HK-2 (cell line): ENCODE data around the gene SURF2.

ENCODE experiments used
- DNase-seq: peaks from one replicate; pipeline ENCODE4 v3.0.0-alpha.2; 2018; ENCODE audit not compliant: unreplicated experiment

The SURF2 gene

DNA sequence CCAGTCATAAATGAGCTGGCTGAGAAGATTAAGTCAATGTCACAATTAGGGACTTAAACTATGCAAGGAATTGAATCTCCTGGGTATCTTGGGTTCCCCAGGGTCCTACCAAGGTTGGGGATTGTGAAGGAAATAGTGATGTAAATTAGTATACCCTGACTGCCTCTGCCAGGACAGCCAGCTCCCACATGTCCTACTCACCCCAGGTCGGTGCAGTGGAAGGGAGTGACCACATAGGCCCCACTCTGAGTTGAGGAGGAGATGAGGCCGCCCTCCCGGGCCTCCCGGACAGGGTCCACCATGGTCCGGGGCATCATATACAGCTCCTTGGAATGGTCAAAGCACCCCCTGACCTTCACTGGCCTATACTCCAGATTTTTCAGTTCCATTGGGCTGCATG, 2.8 kb upstream of the SURF2 start:
- DNase-seq, result no peak

DNA sequence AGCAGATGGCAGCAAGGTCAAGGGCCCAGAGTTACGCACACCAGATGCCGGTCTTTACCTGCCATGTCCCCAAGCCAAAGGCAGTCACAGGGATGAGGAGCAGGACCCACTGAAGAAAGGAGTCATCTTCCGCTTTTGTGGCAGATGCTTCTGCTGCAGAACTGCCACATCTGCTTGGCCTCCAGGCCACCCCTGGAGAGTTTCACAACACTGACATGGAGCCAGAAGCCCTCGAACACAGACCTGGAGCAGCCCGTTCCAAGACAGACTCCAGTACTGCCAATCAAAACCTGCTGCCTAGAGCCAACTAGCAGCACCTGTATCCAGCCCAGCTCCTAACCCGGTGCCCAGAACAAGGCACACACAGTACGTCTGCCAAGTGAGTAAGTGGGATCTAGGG, 1.6 kb upstream of the SURF2 start:
- DNase-seq, result no peak

DNA sequence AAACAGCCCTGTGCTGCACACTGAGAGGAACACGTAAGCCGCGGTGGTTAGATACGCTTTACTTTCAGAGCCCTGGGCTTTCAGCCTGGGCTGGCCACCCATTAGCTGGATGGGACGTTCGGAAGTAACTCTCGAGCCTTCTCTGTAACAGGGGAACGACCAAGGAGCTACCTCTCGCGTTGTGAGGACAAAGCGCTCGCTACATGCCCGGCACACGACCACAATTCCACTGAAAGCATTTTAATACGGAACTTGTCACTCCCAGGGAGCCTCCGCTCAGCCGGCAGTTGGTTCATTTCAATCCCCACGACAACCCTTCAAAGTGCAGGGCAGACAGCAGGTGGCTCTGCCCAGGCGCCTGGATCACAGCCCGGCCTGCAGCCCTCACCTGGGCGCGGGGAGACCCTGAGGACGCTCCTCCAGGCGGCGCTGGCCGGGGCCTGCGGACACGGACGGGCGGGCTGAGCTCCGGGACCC, 431 bp upstream of the SURF2 start:
- peak; percentile 31 for DNase-seq

DNA sequence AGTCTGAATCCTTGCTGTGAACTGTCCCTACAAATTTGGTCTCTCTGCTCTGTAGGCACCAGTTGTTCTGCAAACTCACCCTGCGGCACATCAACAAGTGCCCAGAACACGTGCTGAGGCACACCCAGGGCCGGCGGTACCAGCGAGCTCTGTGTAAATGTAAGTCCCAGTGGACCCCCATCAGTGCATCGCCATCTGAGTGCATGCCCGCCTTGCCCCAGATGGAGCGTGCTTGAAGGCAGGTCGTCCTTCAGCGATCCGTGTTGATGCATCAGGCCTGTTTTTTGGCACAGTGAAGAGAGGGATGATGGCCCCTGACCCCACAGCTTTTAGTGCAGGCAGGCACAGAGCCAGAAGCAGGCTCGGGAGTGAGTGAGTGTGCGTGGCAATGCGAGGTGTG, 1.3 kb downstream of the SURF2 start:
- no peak for DNase-seq

DNA sequence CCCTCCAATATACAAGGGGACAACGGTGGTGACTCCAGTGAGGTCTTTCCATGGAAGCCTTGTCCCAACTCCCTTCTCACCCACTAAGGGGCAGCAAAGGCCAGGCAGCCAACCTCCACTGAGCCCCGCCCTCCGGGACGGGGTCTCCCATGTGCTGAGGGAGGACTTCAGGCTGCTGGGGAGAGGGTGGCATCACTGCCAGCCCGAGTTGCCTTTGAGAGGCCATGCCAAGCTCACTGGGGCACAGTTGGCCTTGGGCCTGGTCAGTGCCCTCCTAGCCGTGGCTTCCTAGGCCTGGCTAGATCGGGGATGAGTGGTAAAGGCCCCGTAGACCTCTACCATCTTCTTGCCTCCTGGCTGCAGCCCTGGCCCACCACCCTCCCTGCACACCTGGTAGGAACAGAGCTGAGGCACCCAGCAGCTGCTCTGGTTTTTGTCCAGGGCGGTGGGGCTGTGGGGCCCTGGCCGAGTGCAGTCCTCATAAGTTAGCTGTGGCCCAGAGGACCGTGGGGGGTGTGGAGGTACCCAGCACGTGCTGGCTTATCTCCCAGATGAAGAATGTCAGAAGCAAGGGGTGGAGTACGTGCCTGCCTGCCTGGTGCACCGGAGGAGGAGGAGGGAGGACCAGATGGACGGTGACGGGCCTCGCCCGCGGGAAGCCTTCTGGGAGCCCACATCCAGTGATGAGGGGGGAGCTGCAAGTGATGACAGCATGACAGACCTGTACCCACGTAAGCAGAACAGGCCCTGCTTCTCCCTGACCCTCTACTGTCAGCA, 3.2 kb downstream of the SURF2 start:
- no peak for DNase-seq

DNA sequence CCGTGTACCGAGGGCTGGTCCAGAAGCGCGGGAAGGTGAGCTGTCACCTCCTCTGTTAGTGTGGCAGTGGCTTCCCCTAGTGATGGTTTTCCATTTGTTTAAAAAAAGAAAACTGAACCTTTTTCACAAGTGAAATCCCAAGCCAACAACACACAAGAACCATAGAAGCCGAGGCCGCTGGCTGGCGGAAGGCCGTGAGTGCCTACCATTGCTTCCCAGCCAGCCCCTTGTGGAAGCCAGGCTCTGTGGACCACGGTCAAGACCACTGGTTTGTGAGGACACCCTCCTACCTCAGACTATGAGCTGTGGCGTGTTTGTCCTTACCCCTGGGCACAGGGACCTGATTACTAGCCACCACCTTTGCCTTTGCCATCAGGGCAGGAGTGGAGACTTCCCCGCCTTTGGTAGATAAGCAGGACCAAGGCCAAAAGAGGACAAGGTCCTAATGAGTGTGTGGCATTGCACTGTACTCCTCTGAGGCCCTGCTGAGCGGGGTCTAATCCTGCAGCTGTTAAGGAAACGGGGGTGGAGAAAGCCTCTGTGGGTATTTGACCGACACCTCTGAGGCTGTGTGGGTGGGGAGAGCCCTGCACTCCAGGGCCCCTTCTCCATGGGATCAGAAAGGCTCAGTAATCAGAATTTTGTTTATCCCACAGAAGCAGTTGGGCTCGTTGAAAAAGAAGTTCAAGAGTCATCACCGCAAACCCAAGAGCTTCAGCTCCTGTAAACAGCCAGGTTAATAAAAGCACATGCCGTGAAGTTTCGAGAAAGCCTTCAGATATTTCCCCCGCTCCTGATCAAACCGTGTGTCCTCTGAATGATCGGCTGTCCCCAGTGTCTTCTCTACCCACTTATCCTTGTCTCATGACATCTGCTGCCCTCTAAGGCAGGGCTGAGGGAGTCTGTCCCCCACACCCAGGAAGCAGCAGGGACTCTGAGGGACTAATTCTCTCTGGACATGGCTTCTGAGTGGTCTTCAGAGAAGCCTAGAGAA, 4.3 kb downstream of the SURF2 start:
- DNase-seq, result no peak

DNA sequence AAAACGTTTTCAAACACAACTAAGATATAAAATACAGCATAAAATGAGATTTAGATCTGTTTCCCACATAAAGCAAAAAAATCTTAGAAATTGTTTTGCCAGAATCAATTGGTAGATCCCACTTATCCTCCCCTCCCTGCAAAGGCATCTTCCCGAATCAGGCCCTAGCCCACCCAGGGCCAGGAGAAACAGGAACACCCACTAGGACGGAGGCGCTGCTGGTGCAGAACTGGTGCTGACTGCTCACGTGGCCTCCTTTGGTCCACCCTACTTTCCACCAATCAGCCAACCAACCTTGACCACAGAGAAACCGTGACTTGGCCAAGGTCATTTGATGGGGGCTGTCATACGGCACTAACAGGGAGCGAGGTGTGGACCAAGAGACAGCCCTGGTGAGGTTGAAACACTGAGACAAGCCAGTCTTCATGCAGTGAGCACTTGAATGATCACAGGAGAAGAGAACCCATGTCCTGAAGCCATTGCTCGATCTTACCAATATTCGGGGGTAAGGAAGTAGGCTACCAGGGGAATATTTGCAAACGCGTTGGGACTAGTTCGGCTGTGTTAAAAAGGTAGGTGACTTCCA, 5.2 kb downstream of the SURF2 start:
- DNase-seq, result no peak

DNA sequence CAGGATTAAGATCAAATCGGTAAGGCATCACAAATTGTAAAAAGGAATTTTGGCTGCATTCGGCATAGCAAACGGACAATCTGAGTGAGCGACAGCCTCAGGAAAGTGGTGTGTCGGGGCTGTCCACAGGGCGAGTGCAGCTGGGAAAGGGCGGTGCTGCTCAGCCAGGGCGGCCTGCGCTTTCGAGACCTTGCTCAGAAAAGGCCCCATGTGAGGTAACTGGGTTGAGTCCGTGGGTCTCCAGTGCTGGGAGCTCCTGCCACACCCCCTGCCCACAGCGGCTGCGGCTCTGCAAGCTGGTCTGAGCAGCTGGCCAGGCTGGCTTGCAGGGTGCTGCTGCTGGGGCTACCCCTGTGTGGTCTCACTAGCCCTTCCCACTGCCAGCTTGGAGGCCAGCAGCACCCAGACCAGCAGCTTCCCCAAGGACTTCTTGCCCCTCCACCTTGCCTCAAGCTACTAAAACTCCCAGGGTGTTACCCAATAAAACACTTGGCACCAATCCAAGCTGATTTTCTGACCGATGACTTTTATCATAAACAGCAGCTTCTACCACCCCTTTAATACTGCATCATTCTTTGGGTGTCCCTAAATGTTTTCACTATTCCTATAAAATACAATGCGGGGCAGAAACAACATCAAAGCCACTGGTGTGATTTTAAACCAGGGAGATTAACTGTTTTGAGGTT, 6.2 kb downstream of the SURF2 start:
- no peak for DNase-seq

DNA sequence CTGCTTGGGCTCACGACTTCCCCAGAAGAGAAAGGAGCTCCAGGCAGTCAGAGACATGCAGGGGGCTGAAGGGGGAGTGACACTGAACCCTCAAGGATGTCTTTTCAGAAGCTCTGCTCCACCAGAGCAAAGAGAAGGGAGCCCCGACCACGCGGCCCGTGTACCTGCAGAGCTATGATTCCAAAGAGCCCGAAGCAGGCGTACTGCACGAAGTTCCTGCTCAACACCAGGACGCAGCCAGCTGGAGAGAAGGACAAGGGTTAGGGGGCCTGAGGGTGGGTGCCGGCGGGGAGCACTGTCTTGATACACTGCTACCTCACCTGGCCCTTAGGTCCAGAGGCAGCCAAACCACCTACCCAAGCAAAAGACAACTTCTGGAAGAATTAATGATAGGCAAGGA, 10.1 kb downstream of the SURF2 start:
- no peak for DNase-seq

DNA sequence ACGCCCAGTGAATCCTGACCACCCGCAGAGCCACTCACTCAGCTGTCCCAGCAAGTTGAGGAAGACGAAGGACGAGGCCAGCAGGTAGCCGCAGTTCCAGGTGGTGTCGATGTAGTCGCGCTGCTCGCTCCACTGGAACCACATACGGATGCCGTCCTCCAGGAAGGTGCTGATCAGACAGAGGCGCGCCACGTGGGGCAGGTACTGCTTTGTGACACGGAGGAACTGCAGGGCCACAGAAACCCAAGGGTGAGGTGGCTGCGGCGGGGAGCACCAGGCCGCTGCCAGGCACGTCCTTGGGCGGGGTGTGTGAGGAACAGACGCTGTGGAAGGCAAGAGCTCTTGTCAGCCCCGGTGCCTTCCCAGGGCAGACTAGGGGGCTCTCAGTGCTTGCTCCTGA, 10.9 kb downstream of the SURF2 start:
- no peak for DNase-seq

DNA sequence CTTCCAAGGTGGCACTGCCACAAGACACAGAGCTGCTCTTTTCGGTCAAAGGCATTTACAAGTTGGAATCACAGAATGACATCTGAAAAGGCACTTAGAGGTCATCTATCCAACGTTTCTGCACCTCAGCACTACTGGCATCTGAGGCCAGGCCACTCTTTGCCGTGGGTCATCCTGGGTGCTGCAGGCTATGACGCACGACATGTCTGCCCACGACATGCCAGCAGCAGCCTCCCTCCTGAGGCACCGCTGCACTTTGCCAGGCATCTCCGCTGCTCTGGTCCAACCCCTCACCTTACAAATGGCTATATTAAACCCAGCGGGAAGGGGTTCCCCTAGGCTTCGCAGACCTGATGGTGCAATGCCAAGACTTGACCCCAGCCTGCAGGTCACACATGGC, 11.4 kb downstream of the SURF2 start:
- no peak for DNase-seq

DNA sequence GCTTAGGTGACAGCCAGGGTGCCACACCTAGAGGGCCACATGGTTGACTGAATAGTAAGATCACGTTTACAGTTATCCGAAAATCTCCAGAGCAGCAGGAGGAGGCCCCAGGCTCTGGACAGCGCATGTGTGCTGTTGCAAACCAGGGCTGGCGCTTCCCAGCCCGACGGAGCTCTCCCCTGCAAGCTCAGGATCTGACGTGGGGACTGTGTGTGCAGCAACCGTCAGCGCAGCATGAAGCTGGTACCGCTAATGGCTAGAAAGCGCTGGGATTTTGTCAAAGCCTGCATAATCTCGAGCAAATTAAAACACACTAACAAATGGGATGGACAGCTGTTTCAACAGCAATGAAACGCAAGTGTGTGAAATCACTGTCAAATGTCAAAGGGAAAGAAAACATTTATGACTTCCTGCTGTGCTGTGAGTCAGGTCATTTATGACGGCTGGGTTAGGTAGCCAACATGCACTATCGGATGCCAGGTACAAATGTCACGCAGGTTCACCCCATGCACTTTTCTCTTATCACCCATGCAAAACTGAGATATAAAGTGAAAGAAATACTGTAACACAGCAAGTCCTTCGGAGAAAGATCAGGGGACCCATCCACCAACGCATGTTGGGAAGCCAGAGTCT, 12.0 kb downstream of the SURF2 start:
- DNase-seq, result no peak

DNA sequence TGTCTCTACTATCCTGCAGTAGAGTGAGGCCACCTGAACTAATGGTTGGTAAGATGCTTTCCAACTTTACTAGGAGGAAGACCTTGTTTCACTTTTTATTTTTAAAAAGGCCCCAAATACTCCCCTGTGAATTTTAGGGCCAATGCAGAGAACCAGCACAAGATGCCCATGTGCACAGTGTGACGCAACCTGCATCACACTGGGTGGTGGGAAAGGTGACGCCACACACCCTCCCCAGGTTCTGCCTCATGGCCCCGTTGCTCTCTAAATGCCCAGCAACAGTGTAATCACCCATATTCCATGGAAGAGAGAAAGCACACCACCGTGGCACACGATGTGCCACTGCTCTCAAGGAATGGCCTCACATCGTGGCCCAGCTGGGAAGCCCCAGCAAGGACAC, 13.1 kb downstream of the SURF2 start:
- DNase-seq, result no peak

DNA sequence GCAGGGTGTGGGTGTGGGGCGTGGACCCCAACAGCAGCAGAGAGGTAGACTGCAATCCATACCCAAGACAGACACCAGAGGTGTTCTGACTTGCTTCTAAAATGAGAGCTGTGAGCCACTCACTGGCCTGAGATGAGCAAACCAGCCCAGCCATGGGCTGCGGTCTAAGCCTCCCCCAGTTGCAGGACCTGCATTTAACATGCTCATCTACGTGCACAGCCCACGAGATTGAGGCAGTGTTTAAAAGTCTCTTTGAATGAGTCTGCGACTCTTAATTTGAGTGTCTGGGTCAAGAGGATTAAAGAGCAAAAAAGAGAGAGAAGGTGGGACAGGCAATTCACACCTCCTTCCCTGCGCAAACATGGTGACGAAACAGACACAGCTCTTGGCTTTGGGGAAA, 13.6 kb downstream of the SURF2 start:
- no peak for DNase-seq

DNA sequence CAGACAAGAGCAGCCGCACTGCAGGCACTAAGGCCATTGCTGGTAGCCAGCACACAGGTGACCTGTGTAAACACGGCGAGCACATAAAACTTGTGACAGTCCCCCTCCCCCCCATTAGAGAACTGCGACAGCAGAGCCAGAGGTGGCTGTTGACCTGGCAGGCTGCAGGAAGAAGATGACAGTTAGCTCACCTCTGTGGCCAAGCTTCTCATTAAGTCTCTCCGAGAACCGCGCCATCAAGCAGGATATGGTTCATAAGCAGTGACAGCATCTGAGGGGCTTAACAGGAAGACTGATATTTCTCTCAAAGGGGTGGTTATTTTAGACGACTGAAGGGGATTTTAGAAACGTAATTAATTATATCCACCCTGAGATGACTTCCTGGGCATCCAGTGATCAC, 14.3 kb downstream of the SURF2 start:
- DNase-seq, result no peak

DNA sequence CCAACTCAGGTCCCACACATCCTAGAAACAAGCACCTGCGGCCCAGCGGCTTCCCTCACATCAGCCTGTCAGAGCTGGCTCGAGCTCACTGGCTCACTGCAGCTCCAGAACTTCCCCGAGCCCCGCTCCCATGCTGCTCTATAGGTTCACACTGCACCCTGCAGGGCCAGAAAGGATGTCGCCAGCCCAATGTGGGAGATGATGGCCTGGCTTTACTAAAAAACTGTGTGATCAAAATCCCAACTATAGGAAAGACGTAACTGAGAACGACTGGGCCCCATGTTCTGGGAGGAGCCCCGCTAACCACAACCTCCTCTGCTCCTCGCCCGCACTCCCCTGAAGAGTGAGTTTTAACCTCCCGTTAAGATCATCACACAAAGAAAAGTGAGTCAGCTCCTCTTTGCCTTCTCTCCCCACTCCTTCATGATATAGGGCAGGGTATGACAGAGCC, 14.9 kb downstream of the SURF2 start:
- no peak for DNase-seq

DNA sequence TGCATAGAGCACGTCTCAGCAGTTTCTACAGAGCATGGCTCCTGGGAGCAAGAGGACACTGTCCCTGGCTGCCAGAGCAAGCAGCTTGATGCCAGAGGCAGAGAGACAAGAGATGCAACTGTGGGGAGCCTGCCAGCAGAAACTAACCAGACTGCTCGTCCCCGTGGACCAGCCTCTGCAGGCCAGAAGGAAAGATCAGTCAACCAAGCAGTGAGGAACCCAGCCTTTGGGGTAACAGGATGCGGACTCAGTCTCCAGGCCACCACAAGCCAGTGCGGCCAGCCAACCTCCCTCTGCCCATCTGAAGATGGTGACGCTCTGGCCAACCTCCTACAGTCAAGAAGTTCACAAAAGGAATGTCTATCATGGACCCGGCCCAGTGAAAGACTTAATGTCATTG, 15.8 kb downstream of the SURF2 start:
- no peak for DNase-seq

DNA sequence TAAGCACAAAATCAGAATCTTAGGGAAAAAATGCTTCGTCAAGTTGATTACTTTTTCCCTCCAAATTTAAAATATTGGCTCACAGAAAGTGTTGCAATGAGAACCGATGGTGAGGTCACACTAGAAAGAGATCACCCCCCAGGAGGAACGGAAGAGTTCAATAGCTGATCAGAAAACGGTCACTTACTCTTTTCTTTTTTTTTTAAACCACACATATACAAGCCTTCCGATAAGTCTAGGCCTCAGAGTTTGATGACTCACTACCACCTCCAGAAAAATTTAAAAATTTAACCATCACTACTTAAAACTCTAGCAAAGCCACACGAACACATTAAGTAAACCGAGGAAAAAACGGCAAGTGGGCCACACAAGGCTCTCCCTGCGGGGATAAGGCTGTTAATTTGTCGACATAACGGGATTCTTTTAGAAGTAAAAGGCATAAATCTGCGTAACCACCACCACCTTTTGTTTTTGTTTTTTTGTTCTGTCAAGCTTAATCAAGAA, 18.3 kb downstream of the SURF2 start:
- no peak for DNase-seq

DNA sequence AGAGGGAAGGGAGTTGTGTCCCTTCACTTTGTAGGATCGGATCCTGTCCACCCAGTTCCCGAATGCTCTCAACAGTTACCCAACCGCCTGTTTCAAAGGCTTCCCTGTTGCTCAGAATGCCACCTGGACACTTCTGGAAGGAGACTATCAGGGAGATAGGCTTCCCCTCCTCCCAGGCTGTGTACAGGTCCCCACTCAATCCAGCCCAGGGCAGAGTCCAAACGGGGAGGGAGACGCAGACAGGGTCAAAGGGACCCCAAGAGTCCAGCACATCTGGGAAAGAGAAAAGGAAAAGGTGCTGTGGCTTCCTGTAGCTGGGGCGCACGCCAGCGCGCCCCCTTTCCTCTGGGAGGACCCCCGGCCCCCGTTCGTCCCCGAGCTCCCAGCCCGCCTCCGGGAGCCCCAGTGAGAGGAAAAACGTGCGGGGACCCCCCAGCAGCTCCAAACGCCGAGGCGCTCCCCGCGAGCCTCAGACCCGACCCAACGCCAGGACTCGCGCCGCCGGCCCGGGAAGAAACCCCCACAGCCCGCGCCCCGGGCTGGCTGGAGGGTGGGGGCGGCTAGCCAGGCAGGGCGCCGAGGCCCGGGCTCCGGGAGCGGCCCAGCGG, 18.9 kb downstream of the SURF2 start:
- peak; percentile 49 for DNase-seq
